HG02571 (cell line): ENCODE results near the gene RNU5B-1.
"Not testable (repeated sequence)": the region's sequence is repeated elsewhere in the genome, so short reads cannot be mapped to it uniquely, and the experiment has no call there.

Source experiments
- ATAC-seq: cut with Tn5 transposase; IDR thresholded peaks from one replicate; pipeline ENCODE4 v1.9.1; 2021; ENCODE audit warnings: mild to moderate bottlenecking, moderate library complexity; ENCODE audit not compliant: unreplicated experiment

Gene RNU5B-1

DNA sequence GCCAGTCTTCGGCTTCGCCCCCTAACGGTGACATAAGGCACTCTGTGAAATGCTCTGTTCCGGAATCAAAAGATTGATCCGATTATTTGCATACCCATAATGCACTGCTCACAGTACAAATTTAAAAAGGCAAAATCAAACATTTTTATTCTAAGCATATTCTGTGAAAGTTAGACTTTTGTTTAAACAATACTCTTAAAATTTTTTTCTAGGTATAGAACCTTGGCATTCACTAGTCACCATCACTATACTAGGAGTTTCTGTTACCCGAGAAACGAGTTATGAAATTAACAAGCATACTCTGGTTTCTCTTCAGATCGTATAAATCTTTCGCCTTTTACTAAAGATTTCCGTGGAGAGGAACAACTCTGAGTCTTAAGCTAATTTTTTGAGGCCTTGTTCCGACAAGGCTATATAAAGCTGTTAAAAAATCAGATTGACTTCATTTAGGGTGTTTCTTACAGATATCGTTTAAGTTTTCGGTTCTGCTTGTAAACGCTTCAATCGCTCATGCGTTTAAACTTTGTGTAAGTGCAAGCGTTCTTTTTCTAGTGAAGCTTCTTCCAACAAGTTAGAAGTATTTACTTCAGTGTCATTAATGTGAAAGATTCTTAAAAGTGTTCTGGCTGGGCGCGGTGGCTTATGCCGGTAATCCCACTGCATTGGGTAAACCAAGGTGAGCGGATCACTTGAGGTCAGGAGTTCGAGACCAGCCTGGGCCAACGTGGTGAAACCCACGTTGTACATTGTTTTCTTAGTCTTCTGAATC lies at the start of gene RNU5B-1:
TSS of gene RNU5B-1 (plus strand) at position 297 of the 769 bp plus-strand sequence.
- ATAC-seq, result peak; percentile 58

- no peak for ATAC-seq
Observed at GRCh38 chr15:65254758-65255157, 49.7 kb upstream of the RNU5B-1 start.

GRCh38 chr15:65255486-65256140 lies 48.9 kb upstream of the RNU5B-1 start:
- ATAC-seq, result no peak

GRCh38 chr15:65258375-65259262 lies 45.9 kb upstream of the RNU5B-1 start:
- no peak for ATAC-seq

DNA sequence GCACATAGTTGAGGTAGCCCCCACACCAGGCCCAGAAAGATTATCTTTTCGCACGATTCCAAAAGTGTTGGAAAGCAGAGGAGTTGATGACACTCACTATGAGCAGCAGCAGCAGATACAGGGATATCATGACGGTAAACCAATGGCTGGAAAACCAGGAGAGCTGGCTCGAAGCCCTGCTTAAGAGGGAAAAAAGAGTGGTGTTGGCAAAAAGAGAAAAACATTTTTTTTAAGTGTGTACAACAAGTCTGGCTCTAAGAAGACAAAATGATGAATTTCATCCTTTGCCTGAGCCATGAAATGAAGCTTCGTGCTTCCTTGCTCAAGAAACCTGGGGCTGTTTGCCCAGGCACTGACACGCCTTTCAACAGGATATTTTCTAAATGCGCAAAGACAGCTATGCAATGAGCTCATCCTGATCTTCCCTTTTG lies 45.1 kb upstream of the RNU5B-1 start:
- ATAC-seq, result no peak

DNA sequence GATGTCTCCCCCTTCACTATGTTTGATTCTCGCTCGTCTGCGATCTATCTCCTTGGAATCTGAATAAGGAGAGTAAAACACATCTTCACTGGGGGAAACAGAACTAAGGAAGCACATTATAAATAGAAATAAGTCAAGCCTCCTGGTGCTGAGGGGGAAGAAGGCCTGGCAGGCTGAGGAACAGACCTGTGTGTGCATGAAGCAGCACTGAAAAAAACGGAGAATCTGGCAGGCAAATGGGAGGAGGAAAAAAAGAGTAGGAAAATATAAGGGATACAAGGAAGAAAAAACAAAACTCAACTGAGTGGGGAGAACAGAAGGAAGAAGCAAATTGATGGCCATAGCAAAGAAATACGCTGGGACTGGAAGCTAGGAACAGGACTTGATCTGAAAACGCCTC lies 43.5 kb upstream of the RNU5B-1 start:
- no peak for ATAC-seq

DNA sequence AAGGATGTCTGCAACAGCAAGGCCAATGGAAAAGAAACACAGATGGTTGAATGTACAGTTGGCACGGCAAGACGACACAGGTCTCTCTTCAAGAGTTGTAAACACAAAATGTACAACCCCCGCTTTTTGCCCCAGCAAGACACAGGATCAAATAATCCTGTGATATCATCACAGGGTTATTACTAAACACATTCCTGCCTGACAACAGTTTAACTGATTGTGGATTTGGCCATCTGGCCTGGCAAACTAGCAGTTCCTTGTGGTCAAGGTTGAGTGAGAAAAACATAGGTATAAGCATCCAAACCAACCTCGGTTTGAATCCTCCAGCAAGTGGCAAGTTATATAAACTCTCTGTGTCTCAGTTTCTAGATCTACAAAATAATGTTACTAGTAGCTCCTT lies 41.2 kb upstream of the RNU5B-1 start:
- no peak for ATAC-seq

DNA sequence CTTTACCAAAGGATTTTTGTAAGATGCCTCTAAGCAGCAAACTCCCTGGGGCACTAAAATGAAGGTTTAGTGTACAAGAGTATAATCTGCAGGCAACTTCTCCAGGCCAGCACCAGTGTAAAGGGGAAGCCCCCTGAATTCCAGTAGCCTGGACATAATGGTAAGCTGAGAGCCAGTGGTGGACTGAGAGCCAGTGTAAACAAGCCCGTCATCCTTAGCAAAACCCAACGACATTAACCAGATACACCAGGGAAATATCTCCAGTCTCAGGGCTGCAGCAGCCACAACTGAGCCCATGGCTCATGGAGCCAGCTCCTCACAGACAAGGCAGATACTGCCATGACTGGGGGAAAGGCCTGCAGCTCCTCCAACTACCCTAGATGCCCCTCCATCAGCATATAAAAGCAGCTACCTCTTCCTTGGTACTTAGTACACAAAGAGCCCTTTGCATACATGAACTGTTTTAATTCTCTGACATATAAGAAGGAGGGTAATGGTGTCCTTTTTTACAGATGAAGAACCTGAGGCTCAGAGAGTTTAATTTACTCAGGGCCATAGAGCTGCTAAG lies 39.5 kb upstream of the RNU5B-1 start:
- ATAC-seq, result no peak

GRCh38 chr15:65266469-65266868 lies 38.0 kb upstream of the RNU5B-1 start:
- no peak for ATAC-seq

GRCh38 chr15:65268411-65268810 lies 36.1 kb upstream of the RNU5B-1 start:
- no peak for ATAC-seq

GRCh38 chr15:65270811-65271545 lies 33.5 kb upstream of the RNU5B-1 start:
- not testable (repeated sequence) for ATAC-seq

DNA sequence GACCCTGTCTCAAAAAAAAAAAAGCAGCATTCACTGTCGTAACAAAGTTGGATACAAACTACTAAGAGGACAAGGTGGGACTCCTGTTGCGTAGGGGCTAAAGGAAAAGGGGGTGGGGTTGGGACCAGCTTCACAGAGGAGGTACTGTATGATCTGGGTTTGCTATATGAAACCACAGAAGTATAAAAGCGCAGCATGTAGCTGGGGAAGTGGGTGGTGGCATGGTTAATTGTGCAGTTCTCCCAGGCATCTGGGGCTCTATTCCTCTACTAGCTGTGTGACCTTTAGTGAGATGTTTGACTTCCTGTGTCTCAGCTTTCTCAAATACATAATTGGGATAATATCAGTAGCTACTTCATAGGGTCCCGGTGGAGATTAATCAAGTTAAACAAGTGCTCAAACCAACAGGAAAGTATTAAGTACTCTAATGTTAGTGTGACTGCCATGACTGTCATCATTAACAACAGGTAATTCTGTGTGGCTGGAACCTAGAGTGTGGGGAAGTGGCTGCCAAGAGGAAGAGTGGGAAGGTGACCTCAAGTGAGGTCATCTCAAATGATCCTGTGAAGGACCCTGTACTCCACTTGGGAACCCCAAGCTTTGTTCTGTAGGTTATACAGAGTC lies 29.3 kb upstream of the RNU5B-1 start:
- ATAC-seq, result no peak

DNA sequence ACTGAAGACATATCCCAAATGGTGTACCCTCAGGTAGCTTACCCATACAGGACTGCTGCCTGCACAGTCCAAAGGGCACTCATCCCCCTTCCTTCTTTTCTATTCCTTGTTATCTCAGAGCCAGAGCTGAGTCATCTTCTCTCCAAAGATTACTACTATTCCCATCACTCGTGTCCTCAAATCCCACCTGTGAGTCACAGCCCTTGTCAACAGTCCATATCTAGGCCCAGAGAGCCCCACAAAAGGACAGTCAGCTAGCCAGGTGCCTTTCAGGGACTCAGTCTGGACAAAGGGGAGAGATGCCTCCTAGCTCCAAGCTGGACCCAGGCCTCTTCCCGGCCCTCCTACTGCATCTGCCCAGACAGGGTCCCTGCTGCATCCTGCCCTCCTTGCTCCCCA lies 28.8 kb upstream of the RNU5B-1 start:
- ATAC-seq, result no peak

- ATAC-seq, result no peak
Observed at GRCh38 chr15:65277015-65277414, 27.5 kb upstream of the RNU5B-1 start.

DNA sequence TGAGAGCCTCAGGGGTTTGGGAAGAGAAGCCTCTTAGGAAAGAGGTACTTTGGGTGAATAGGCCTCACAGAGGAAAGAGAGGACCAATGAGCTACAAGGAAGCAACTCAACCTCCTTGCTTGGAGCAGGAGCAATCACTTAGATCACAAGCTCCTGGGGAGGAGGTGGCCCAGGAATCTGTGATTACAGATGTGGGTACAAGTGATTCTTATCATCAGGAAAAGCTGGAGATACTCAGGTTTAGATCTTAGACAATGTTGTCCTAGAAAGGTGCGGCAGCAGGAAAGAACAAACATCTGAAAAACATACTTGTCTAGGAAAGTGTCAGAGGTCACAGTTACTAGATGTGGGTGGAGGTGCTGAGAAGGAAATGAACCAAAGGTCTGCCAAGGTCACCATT lies 26.0 kb upstream of the RNU5B-1 start:
- no peak for ATAC-seq

- no peak for ATAC-seq
Observed at GRCh38 chr15:65285291-65286068, 19.0 kb upstream of the RNU5B-1 start.

DNA sequence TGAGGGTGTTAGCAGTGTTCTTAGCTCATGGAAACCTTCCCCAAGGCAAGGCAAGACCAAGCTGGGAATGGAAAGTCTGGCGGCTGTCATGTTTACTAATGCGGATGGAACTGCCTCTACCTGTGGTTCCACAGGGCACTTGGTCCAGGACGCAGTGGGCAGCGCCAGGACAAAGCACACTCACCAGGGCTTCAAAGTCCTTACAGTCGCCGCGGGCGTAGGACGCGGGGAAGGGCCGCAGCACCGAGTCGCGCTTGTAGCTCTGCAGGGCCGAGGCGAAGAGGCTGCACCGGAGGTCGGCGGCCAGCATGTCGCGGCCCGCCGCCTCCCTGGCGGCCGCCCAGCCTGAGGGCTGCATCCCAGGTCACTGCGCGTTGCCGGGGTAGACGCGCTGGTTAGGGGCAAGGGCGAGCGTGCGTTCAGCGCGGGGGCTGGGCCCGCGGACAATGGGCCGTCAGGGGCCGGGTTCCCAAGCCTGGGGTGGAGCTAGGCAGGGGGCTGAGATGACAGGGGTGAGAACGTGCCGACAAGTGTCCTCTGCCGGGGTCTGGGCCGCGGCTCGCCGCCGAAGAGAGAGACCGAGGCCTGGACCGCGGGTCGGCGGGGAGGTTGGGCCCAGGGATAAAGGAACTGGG lies 18.3 kb upstream of the RNU5B-1 start:
- peak; percentile 31 for ATAC-seq

- ATAC-seq, result peak; percentile 87
Observed at GRCh38 chr15:65286704-65287519, 17.6 kb upstream of the RNU5B-1 start, which contains the start of gene PARP16. PARP16 (minus strand) TSS chr15:65286883; CDS start chr15:65286426, 457 bp downstream.
